GM19324 (cell line): Measurements from ENCODE around the gene GNGT2.

ENCODE experiments used
- ATAC-seq: cut with Tn5 transposase; IDR thresholded peaks from one replicate; pipeline ENCODE4 v1.9.1; 2021; ENCODE audit warnings: mild to moderate bottlenecking, moderate library complexity; ENCODE audit not compliant: unreplicated experiment, low FRiP score

GNGT2 gene

DNA sequence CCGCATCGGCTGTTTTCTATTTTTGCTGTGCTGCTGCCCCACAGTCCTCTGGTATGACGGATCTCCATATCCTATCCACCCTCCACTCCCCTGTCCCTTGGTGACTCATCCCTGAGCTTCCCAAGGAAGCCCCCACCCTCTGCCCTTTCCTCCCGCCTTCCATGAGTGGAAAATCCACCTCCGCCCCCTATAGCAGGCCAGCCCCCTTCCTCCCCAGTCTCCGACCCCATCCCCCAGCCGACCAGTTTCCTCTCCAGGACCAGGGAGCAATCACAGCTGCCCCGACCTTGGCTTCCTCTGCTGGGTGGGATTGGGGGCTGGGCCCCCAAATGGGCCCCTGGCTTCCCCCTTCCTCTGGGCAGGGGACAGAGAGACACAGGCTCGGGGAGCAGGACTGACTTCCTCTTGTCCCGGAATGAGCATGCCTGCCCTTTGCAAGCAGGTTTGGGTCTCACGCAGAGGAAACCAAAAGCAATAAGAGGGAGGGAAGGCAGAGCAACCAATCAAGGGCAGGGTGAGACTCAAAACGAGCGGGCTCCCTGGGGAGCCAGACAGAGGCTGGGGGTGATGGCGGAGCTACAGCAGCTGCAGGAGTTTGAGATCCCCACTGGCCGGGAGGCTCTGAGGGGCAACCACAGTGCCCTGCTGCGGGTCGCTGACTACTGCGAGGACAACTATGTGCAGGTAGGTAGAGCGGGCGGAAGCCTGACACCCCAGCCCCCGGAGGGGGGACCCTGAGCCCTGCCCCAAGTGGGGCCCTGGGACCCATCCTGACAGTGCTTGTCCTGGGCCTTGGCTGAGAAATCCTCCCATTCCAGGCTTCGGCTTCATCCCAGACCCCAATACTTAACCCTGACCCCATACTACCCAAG is at the start of gene GNGT2, which contains the start of gene ABI3:
Gene GNGT2, minus strand, starts transcription at position 417 of the 872 bp plus-strand sequence. CDS start 3,152 bp downstream, outside the sequence.
Gene ABI3, plus strand, starts transcription at position 550 of the 872 bp plus-strand sequence. Its CDS starts 18 bp downstream, at position 568.
- peak; percentile 68 for ATAC-seq

- no peak for ATAC-seq
These were observed 49.3 kb upstream of the GNGT2 start for GRCh38 chr17:49259663-49260010.

GRCh38 chr17:49258394-49258793 is 48.0 kb upstream of the GNGT2 start:
- ATAC-seq = no peak

DNA sequence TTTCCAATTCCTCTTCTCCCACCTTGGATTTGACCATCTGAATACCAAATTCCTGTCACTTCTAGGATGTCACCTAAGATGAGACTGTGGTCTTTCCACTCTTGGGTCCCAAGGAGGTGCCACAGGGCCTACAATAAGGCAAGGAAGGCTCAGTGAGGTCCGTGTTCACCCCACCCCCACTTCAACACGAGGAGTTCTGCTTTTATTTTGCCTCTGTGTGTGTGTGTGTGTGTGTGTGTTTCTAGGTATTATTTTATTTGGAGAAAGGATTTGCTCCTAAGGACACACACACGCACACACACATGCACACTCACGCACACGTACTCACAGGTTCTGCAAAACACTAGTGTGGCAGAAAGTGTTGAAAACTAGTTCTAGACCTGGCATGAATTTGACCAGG is 44.8 kb upstream of the GNGT2 start:
- ATAC-seq = no peak

DNA sequence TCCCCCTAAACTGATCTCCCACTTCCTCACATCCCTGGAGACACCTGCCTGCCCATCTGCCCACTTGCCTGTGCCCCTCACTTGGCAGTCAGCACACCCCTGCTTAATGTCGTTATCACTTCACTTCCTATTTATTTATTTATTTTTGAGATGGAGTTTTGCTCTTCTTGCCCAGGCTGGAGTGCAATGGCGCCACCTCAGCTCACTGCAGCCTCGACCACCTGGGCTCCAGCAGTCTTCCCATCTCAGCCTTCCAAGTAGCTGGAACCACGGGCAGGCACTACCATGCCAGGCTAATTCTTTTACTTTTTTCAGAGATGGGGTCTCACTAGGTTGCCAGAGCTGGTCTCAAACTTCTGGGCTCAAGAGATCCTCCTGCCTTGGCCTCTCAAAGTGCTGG is 43.7 kb upstream of the GNGT2 start:
- ATAC-seq = no peak

GRCh38 chr17:49252148-49252695 is 41.8 kb upstream of the GNGT2 start:
- no peak for ATAC-seq

GRCh38 chr17:49249890-49250522 is 39.6 kb upstream of the GNGT2 start:
- no peak for ATAC-seq

GRCh38 chr17:49249292-49249794 is 39.0 kb upstream of the GNGT2 start:
- ATAC-seq = no peak

GRCh38 chr17:49247944-49248343 is 37.6 kb upstream of the GNGT2 start:
- no peak for ATAC-seq

- no peak for ATAC-seq
These were observed 34.5 kb upstream of the GNGT2 start for GRCh38 chr17:49244839-49245238.

DNA sequence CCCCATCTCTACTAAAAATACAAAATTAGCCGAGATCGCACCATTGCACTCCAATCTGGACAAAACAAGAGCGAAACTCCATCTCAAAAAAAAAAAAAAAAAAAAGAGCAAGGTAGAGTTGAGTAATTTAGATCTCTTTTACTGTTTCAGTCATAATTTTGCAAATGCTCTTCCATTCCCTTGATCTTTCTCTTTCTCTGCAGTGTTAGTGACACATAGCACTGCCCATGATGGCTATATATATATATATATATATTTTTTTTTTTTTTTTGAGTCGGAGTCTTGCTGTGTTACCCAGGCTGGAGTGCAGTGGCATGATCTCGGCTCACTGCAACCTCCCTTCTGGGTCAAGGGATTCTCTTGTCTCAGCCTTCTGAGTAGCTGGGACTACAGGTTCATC is 32.4 kb upstream of the GNGT2 start:
- no peak for ATAC-seq

DNA sequence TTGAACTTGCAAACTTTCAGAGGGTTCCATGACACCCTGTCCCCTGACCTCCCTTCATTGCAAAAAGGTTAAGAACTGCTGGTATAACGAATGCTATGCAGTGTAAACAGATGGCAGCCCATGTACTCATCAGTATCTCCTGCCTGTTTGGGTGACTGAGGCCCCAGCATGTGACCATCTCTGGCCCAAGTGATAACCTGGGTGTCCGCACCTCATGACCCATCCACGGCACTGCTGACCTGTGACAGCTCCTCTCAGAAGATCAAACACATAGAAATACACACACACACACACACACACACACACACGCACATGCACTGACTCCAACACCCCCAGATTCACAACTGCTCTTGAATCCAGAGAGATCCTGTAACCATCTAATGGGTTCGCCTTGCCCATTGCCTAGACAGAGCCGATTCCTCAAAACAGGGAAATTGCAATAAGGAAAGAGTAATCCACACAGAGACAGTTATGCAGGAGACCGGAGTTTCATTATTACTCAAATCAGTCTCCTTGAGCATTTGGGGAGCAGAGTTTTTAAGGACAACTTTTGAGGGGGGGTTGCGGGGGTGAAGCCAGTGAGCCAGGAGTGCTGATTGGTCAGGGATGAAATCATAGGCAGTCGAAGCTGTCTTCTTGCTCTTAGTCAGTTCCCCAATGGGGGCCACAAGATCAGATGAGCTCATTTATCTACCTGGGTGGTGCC is 31.5 kb upstream of the GNGT2 start:
- no peak for ATAC-seq

DNA sequence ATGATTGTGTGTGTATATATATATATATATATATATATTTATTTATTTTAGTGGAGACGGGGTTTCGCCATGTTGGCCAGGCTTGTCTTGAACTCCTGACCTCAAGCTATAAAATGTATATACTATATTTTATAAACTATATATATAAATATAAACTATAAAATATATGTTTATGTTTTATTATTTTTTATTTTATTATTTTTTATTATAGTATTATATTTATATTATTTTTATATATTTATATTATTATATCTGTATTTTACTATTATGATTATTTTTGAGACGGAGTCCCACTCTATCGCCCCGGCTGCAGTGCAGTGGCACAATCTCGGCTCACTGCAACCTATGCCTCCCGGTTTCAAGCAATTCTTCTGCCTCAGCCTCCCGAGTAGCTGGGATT is 30.7 kb upstream of the GNGT2 start:
- no peak for ATAC-seq

GRCh38 chr17:49240619-49241018 is 30.2 kb upstream of the GNGT2 start:
- ATAC-seq = no peak

DNA sequence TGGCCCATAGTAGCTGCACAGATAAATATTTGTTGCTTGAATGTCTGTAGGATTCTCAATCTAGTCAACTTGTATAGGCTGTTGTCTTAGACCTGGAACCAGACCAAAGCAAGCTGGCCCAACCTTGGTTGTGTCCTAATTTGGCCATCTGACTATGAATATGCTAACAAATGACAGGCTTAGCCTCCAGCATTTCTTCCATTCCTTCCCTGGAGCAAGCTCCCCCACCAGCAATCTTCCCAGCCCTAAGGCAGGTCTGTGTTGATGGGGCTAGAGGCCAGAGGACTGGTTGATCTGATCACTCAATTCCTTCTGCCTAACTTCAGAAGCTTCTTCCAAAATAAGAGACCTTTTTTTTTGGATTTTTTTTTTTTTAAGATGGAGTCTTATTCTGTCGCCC is 29.6 kb upstream of the GNGT2 start:
- ATAC-seq = no peak

DNA sequence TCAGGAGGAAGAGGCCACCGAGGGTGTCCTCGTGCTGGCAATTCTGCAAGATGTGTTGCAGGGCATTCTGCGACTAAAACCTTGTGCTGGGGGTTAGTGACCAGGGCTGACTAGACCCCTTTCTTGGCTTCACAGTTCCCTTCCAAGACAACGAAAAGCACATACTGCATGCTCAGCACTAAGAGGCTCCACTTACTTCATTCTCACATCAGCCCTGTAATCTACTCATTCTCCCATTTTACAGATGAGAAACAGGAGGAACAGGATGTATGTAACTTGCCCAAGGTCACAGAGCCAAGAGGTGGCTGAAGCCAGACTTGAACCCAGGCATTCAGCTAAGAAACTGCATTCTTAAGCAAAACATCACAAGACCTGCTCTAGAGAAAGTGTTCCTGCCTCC is 25.5 kb upstream of the GNGT2 start:
- ATAC-seq = no peak

GRCh38 chr17:49234509-49235080 is 24.2 kb upstream of the GNGT2 start:
- no peak for ATAC-seq

- ATAC-seq = no peak
These were observed 21.2 kb upstream of the GNGT2 start for GRCh38 chr17:49231563-49231894.

GRCh38 chr17:49230636-49231562 is 20.5 kb upstream of the GNGT2 start, which contains the start of gene PHOSPHO1:
PHOSPHO1 (minus strand) TSS chr17:49230787; CDS start chr17:49226691, 4,096 bp downstream.
- peak; percentile 90 for ATAC-seq
